Stimulated activated CD8-positive, alpha-beta memory T cell treated with anti-CD3 and anti-CD28 coated beads, Interleukin-7, amount 100 ng/mL, for 4 hours (primary cell): ENCODE data around the gene COL2A1.
A peak's percentile ranks its signal among the peaks of the same experiment; 100 is the strongest.

Experiments used
- DNase-seq, 2 donors: peaks; one replicate each; pipeline ENCODE4 v3.0.0-alpha.2; 2020; ENCODE audit warnings: low read depth in 2 of 2

Gene COL2A1

DNA sequence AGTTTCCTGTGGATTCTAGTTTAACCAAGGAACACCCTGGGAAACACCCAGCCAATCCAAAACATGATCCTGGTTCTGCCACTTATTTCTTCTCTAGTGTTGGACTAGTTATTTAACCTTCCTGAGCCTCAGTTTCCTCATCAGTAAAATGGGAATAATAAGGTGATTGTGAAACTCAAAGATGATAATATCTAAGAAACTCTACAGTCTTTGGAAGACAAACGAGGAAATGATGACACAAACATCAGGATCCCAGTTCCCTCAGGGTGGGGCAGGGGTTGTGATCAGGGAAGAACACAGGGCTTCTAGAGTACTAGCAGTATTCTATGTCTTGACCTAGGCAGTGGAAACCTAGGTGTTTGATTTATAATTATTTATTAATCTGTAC lies 58.9 kb downstream of the COL2A1 start:
- no peak for DNase-seq

DNA sequence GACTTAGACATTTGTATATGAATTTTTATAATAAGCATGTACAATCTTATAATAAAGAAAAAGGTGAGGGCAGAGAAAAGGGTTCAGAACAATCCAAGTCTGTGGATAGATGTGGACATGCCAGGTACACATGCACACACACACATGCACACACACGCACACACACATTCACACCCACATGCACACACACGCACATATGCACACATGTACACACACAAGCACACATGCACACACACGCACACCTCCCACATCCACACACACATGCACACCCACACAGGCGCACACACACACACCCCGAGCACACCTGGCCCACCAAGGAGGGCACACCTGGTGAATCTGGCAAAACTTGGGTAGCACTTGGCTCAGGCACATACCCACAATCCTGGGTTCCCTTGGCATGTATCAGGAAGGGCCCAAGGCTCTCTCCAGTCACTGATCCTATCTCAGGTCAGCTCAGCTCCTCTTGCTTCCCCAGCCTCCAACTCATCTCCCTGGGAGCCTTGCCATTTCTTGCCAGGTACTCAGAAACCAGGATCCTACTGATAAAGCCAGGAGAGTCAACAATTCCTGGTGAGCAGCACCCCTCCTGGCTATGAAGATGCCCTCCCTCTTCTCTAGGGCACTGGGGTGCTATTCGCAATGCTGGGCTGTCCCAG lies 59.5 kb downstream of the COL2A1 start:
- DNase-seq: no peak

DNA sequence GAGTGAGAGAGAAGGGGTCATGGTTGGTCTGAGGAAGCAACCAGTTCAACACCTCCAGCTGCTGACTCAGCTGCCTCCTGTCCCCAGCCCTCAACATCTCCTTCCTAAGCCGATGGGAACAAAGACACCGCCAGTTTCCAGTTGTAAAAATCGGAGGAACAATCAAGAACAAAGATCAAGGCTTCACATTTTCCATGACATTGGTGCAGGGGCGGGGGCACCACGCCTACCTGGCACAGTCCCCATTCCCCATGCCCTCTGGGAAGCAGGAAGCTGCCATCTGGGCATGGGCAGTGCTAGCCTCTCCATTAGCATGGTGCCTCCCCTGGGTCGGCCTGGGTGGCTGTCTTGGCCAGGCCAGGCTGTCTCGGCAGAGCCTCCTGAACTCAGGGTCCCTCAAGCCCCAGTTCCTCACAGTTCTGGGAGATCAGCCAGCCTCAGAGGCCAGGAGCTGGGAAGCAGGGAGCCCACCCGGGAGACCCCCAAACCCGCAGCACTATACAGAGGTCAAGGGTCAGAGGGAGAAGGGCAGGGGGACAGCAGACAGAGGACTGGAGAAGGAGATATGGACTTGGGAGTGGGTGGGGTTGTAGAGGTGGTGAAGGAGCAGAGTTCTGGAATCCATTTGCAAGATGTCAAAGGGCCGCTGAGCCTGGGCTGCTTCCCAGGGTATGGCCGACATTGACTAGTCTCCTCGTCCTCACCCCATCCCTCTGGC lies 60.5 kb downstream of the COL2A1 start:
- no peak for DNase-seq

DNA sequence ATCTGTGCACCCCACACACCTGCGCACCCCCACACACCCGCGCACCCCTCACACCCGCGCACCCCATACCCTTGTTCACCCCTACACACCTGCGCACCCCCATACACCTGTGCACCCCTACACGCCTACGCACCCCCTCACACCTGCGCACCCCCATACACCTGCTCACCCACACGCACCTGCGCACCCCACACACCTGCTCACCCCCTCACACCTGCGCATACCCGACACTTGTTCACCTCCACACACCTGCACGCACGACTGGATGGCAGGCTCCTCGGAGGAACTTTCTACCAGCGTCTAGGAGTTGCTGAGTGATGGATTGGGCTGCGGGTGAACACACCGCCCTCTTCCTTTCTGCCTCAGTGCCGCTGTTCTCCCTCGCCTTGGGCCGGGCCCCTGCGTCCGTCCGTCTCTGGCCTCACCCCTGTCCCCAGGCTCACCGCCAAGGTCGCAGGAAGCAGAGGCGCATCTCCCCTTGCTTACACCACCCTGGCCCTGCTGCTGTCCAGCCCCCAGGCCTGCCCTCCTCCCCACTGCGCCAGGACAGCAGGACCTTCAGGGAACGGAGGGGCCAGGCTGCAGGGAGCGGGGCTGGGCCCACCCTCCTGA lies 61.6 kb downstream of the COL2A1 start:
- DNase-seq: no peak

DNA sequence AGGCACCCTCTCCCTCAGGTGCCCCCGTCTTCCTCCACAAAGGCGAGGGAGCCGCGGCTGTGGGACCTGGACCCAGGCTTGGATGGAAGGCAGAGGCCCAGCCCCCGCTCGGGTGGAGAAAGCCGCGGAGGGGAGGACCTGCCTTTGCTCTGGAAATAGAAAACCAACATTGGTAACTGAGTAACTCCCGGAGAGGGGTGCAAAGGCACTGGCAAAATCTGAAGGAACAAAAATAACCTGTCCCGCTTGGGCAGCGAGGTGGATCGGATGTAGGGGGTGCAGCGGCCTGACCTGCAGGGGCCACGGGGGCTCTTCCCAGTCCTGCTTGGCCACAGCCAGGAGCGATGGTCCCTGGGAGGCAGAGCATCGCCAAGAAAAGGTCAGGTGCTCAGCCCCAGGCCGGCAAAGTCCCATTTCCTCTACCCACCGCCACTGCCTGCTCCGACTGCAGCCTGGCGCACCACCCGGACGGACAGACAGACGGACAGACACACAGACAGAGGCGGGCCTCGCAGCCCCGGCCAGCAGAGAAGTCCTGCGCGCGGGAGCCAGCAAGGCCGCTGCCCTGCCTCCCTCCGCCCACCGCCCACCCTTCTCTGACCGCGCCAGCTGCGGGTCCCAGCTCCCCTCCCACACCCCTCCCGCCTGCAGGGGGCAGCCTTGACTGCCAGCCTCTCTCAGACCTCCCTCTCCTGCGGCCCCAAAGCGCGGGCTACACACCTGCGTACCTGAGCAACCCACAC lies 62.2 kb downstream of the COL2A1 start:
- DNase-seq: peak; percentile 11 to 20

DNA sequence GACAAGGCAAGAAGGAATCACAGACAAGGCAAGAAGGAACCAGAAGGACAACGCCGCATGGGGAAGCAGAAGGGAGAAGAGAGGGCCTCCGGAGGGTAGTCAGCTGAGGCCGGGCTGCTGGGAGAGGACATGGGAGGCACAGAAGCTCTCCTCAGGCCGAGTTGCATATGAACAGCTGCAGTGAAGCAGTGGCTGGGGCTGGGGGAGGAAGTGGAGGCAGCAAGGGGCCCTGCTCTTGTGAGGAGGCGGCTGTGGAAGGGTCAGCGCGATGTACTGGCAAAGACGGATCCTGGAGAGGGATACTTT lies 62.8 kb downstream of the COL2A1 start:
- DNase-seq: no peak

DNA sequence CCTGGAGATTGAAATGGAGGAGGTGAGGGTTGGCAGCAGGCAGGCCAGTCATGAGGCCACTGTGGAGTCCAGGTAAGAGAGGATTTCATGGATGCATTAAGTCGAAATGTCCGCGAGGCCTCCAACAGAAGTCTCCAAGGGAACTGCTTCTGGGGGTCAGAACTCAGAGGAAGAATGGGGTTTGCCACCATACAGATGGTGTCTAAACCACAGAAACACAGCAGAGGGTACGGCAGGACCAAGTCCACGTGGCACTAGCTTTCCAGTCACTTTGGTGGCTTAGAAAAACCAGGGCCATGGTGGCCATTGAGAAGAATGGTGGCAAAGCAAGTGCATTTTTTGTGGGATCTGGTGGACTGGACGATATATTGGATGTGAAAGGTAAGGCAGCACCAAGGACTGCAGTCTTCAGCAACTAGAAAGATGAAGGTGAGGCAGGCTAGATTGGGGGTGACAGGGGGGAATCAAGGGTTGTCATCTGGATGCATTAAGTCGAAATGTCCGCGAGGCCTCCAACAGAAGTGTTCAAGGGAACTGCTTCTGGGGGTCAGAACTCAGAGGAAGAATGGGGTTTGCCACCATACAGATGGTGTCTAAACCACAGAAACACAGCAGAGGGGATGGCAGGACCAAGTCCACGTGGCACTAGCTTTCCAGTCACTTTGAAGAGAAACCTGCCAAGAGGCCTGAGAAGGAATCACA lies 63.4 kb downstream of the COL2A1 start:
- DNase-seq: no peak

DNA sequence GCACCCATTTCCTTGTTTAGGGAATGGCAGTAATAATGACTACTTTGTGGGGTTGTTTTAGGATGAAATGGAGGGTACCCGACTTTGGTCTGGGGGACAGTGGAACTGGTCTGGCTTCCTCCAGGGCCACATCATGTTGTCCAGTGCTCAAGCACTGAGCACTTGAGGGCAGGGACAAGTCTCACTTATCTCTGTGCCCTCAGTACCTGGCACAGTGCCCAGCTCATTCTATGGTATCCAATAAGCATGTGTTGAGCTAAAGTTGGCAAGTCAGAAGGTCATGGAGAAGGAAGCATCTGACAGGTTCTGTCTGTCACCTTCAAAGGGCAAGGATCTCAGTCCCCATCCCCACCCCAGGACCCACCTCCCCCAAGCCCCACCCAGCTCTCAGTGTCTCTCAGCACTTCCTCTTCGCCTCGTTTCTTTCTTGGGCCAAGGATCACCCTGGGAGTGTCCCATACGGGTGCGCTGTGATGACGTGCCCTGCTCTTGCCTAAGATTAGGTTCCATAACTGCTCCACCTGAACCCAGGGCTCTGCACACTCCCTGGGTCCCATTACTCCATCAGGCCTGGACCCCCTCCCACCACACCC lies 65.2 kb downstream of the COL2A1 start:
- DNase-seq: no peak

DNA sequence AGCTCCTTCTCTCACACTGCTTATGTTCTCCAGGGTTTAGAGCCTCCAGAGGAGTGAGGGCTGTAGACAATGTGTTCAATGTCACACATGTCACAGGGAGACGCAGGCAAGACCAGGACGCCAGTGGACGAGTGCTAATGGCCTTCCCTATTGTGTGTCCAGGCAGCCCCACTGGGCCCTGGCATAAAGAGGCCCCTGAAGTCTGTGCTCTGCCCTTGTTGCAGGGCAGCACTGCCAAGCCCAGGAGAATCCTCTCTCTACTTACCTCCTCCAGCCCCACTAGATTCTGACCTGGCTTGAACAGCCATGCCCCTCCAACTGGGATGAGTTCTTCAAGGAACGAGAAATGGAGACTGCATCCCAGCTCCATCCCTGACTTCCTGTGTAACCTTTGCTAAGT lies 65.7 kb downstream of the COL2A1 start:
- DNase-seq: no peak

DNA sequence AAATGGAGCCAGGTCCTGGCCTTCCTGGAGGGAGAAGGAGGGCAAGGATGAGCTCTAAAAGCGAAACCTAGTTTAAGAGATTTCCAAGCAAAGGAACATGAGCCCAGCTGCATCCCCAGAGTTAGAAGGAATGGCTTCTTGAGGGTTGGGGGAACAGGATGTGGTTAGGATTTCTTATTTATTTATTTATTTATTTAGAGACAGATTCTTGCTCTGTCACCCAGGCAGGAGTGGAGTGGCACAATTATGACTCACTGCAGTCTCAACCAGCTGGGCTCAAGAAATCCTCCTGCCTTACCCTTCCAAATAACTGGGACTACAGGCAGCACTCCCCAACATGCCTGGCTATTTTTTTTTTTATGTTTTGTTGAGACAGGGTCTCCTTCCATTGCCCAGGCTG lies 66.2 kb downstream of the COL2A1 start:
- DNase-seq: no peak

DNA sequence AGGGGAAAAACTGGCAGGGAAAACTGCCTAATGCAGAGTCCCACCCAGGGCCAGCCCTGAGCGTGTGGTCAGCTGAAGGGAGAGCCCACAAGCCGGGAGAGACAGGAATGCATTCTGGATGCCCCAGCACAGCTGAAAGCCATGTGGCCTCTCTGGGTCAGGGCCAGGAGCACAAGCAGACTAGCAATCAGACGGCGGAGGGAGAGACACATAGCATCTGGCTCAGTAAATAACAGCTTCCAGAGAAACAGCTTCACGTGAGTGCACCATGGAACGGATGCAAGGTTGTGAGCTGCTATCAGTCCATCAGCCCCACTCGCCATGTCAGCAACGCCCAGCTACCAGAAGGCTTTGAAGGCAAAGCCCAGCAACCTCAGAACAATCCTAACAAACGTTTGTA lies 69.1 kb downstream of the COL2A1 start:
- no peak for DNase-seq

DNA sequence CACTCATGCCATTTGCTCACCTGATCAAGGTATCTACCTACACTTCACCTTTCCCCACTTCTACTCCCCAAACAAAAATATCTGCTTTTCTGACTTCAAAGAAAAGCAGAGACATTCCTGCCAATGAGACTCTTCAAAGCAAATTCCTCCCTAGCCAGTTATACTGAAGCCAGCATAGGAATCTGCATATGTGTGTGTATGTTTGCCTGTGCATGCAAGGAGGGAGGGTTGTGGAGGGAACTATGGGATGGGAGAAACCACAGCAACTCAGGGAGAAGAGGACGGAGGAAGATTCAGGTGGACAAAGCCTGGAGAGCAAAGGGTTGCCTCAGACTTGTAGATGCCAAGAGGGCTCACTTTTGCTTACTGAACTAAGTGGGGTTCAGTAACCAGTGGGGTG lies 73.1 kb downstream of the COL2A1 start:
- no peak for DNase-seq

DNA sequence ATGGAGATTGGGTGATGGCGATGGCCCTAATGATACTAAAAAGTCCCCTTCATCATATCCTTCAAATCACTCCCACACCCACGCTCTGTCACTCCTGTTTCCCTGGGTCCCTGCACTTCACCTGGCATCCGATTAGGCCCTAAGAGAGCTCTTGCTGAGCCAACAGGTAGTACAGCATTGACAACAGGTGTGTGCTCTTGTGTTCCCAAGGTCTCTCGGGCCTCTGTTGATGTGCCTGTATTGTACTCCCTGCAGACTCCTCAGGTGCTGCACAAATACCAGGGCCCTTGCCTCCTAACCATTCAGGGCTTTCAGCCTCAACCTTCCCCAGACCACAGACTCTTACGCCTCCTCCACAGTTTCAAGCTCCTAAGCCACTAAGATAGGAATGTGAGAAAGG lies 73.6 kb downstream of the COL2A1 start:
- DNase-seq: no peak

DNA sequence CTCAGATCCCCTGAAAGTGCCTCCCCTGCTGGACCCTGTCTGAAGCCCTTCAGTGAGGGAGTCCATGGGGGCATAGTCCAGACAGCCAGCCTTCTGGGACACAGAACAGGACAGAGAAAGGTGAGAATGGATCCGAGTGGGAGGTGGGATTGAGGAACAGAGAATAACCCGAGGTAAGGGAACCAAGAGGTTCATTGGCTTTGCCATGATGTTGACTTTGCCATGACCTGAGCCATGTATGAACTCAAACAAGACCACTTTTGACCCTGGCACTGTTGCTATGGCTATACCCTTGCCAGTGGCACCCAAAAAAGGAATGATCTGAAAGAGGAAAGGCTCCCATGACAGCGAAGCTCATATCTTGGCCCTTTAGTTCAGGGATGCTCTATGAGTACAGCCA lies 76.9 kb downstream of the COL2A1 start:
- no peak for DNase-seq
